GM23338 (cell line): ENCODE data around the gene GP2.

Experiments
- CREB1 ChIP-seq: fragments of 250-450 bp; sonication (Bioruptor Pico); IDR thresholded peaks from 2 replicates; pipeline ENCODE4 v1.5.0; 2020; ENCODE audit warnings: low read depth, mild to moderate bottlenecking, moderate library complexity
- ETS1 ChIP-seq: IDR thresholded peaks from 2 replicates; pipeline ENCODE4 v1.6.1; 2016; ENCODE audit warnings: antibody characterized with exemption
- EZH2 ChIP-seq: fragments of 200-600 bp; sonication (generic); IDR thresholded peaks from one replicate; pipeline ENCODE4 v1.8.0; 2017; ENCODE audit warnings: antibody characterized with exemption, mild to moderate bottlenecking, low read depth; ENCODE audit not compliant: unreplicated experiment
- EZH2phosphoT487 ChIP-seq: fragments of 200-600 bp; sonication (generic); IDR thresholded peaks from one replicate; pipeline ENCODE4 v1.8.1; 2018; ENCODE audit warnings: antibody characterized with exemption; ENCODE audit not compliant: unreplicated experiment
- JUNB ChIP-seq: IDR thresholded peaks from one replicate; pipeline ENCODE4 v1.6.1; 2016; ENCODE audit warnings: antibody characterized with exemption; ENCODE audit not compliant: unreplicated experiment
- POLR2AphosphoS5 ChIP-seq: IDR thresholded peaks from 2 replicates; pipeline ENCODE4 v1.6.1; 2016; ENCODE audit warnings: antibody characterized with exemption, low read depth
- TF ChIP-seq, protein P1 (sequence below), 2 experiments: fragments of 200-600 bp in 1 of 2; sonication (generic) in 1 of 2; conservative IDR thresholded peaks; 2 replicates each; pipeline versions ENCODE4 v1.5.1 to v1.6.1; 2016 to 2017; ENCODE audit warnings: antibody characterized with exemption in 2 of 2, low read depth in 2 of 2, mild to moderate bottlenecking in 2 of 2, moderate library complexity in 1 of 2

DNA sequence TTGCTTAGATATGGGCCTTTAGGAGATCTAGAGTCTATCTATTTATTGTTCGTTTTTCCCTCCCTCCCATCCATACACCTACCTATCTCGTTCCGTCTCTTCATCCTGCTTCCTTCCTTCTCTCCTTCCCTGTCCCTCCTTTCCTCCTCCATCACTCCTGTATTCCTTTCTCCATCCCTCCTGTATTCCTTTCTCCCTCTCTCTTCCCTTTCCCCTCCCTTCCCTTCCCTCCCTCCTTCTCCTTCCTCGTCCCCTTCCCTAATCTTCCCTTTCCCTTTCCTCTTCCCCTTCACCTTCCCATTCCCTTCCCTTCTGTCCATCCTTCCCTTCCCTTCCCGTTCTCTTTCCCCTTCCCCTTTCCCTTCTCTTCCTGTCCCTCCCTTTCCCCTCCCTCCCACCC, 10.6 kb downstream of the GP2 start:
- TF ChIP-seq, protein P1, sequence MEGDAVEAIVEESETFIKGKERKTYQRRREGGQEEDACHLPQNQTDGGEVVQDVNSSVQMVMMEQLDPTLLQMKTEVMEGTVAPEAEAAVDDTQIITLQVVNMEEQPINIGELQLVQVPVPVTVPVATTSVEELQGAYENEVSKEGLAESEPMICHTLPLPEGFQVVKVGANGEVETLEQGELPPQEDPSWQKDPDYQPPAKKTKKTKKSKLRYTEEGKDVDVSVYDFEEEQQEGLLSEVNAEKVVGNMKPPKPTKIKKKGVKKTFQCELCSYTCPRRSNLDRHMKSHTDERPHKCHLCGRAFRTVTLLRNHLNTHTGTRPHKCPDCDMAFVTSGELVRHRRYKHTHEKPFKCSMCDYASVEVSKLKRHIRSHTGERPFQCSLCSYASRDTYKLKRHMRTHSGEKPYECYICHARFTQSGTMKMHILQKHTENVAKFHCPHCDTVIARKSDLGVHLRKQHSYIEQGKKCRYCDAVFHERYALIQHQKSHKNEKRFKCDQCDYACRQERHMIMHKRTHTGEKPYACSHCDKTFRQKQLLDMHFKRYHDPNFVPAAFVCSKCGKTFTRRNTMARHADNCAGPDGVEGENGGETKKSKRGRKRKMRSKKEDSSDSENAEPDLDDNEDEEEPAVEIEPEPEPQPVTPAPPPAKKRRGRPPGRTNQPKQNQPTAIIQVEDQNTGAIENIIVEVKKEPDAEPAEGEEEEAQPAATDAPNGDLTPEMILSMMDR (conservative IDR thresholded peaks at IDR 0.05; ENCODE audit: low read depth in 2 of 2): no peak
- no peak for TF ChIP-seq EZH2phosphoT487
- no peak for TF ChIP-seq EZH2
- no peak for TF ChIP-seq ETS1
- TF ChIP-seq CREB1: no peak
- no peak for TF ChIP-seq POLR2AphosphoS5
- no peak for TF ChIP-seq JUNB
